Mammary epithelial cell (primary cell): ENCODE results near the gene AKAP13.

Experiments
- EZH2 ChIP-seq: IDR thresholded peaks from 2 replicates; pipeline ENCODE4 v1.6.1; 2012; ENCODE audit warnings: low read length, inconsistent platforms, borderline replicate concordance
- TF ChIP-seq, protein P1 (sequence below), 2 donors: IDR thresholded peaks in 1 of 2; conservative IDR thresholded peaks in 1 of 2; 2 replicates each; pipeline ENCODE4 v1.5.1; 2011 to 2012; ENCODE audit warnings: inconsistent platforms in 2 of 2, low read length in 2 of 2, mild to moderate bottlenecking in 2 of 2, control low read depth in 1 of 2, low read depth in 1 of 2; ENCODE audit not compliant: insufficient read depth in 1 of 2; ENCODE audit errors: extremely low read depth in 1 of 2

DNA sequence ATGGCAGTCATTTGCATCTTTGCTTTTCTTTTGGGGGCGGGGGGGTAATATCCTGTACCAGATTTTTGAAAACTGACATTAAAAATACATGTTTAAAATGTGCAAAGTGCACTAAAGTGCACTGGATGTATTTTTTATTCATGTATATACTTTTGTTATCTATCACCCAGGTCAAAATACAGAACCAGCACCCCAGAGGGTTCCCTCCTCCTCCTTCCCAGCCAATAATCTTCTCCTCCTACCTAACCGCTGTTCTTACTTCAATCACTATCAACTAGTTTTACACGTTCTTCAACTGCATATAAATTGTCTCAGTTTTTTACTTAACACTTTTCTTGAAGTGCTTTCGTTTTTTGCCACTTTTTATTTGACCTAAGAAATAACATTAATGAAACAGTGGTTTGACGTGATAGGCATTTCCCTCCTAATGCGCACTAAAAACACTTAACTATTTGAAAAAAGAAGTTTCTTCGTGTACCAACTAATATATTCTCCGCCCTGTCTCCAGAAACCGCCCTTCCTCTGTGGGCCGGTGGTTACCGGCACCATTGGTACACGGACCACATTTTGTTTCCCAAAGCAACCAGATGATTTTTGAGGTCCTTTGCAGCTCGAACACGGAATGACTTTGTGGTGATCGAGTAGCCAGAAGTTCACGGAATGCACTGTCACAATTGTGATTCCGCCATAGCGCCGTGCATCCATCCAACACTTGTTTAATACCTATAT, 836 bp upstream of the AKAP13 start:
- TF ChIP-seq, protein P1, sequence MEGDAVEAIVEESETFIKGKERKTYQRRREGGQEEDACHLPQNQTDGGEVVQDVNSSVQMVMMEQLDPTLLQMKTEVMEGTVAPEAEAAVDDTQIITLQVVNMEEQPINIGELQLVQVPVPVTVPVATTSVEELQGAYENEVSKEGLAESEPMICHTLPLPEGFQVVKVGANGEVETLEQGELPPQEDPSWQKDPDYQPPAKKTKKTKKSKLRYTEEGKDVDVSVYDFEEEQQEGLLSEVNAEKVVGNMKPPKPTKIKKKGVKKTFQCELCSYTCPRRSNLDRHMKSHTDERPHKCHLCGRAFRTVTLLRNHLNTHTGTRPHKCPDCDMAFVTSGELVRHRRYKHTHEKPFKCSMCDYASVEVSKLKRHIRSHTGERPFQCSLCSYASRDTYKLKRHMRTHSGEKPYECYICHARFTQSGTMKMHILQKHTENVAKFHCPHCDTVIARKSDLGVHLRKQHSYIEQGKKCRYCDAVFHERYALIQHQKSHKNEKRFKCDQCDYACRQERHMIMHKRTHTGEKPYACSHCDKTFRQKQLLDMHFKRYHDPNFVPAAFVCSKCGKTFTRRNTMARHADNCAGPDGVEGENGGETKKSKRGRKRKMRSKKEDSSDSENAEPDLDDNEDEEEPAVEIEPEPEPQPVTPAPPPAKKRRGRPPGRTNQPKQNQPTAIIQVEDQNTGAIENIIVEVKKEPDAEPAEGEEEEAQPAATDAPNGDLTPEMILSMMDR (conservative IDR thresholded peaks at IDR 0.05 in 1 of 2, IDR thresholded peaks at IDR 0.05 in 1 of 2; ENCODE audit: extremely low read depth in 1 of 2, insufficient read depth in 1 of 2, low read depth in 1 of 2, low read length in 2 of 2) = no peak
- TF ChIP-seq EZH2 = no peak
